GM23338 (cell line): ENCODE results near the gene KBTBD12. TPM values are rescaled to one million over a fixed set of nuclear protein-coding genes. Genes with fewer than 3 reads are reported as not detected.

Experiments used
- ATAC-seq: fragments of 200-7000 bp; cut with Tn5 transposase; 3 replicates; pipeline ENCODE4 v1.9.1; 2020
- DNase-seq: peaks from one replicate; pipeline ENCODE4 v3.0.0-alpha.2; 2015; ENCODE audit warnings: low spot score
- H2AFZ ChIP-seq: fragments of 200-600 bp; sonication (generic); 2 replicates; pipeline ENCODE4 v1.8.0; 2016; ENCODE audit warnings: antibody characterized with exemption, mild to moderate bottlenecking, moderate library complexity
- H3F3A ChIP-seq: fragments of 200-600 bp; sonication (generic); replicated peaks from 2 replicates; pipeline ENCODE4 v1.8.0; 2017; ENCODE audit warnings: antibody characterized with exemption, mixed run types, low read depth
- H3K27ac ChIP-seq: fragments of 200-600 bp; sonication (generic); 2 replicates; pipeline ENCODE4 v1.6.1; 2016; ENCODE audit warnings: low read depth
- H3K27me3 ChIP-seq: fragments of 200-600 bp; sonication (generic); 2 replicates; pipeline ENCODE4 v1.8.0; 2016; ENCODE audit warnings: mild to moderate bottlenecking, mixed run types, moderate library complexity; ENCODE audit not compliant: insufficient read depth
- H3K36me3 ChIP-seq: fragments of 200-600 bp; sonication (generic); 2 replicates; pipeline ENCODE4 v1.8.0; 2016; ENCODE audit warnings: mild to moderate bottlenecking; ENCODE audit not compliant: insufficient read depth
- H3K4me1 ChIP-seq: fragments of 200-600 bp; sonication (generic); 2 replicates; pipeline ENCODE4 v1.8.0; 2016; ENCODE audit warnings: mild to moderate bottlenecking, moderate library complexity; ENCODE audit not compliant: insufficient read depth
- H3K4me2 ChIP-seq: fragments of 200-600 bp; sonication (generic); 2 replicates; pipeline ENCODE4 v1.7.1; 2017; ENCODE audit warnings: mixed run types
- H3K4me3 ChIP-seq: fragments of 200-600 bp; sonication (generic); 2 replicates; pipeline ENCODE4 v1.6.1; 2016; ENCODE audit warnings: mixed run types
- H3K79me2 ChIP-seq: fragments of 200-600 bp; sonication (generic); replicated peaks from 2 replicates; pipeline ENCODE4 v1.8.0; 2017; ENCODE audit warnings: mild to moderate bottlenecking; ENCODE audit not compliant: insufficient read depth
- H3K9me2 ChIP-seq: fragments of 200-600 bp; sonication (generic); 2 replicates; pipeline ENCODE4 v1.8.0; 2017; ENCODE audit not compliant: insufficient read depth
- H4K20me1 ChIP-seq: fragments of 200-600 bp; sonication (generic); replicated peaks from 2 replicates; pipeline ENCODE4 v1.8.0; 2017; ENCODE audit warnings: mild to moderate bottlenecking; ENCODE audit not compliant: insufficient read depth
- H3K27ac Mint-ChIP-seq: 2 replicates; pipeline ENCODE4 v1.8.0; 2020; ENCODE audit warnings: inconsistent platforms, mild to moderate bottlenecking, moderate library complexity, mixed read lengths
- H3K27me3 Mint-ChIP-seq: 3 replicates; pipeline ENCODE4 v1.8.0; 2022; ENCODE audit warnings: low read depth, mild to moderate bottlenecking, moderate library complexity, mixed read lengths, inconsistent platforms; ENCODE audit not compliant: insufficient read depth, poor library complexity
- H3K36me3 Mint-ChIP-seq: 3 replicates; pipeline ENCODE4 v1.8.0; 2021; ENCODE audit warnings: low read depth, mild to moderate bottlenecking, inconsistent platforms, moderate library complexity, mixed read lengths
- H3K4me1 Mint-ChIP-seq: 3 replicates; pipeline ENCODE4 v1.8.0; 2020; ENCODE audit warnings: mild to moderate bottlenecking, inconsistent platforms, mixed read lengths
- H3K4me3 Mint-ChIP-seq: 3 replicates; pipeline ENCODE4 v1.8.0; 2021; ENCODE audit warnings: moderate library complexity, mild to moderate bottlenecking, inconsistent platforms, mixed read lengths
- H3K9me3 Mint-ChIP-seq: 3 replicates; pipeline ENCODE4 v1.8.0; 2020; ENCODE audit warnings: moderate library complexity, mild to moderate bottlenecking, inconsistent platforms, mixed read lengths
- CREB1 ChIP-seq: fragments of 250-450 bp; sonication (Bioruptor Pico); IDR thresholded peaks from 2 replicates; pipeline ENCODE4 v1.5.0; 2020; ENCODE audit warnings: low read depth, mild to moderate bottlenecking, moderate library complexity
- CTCF ChIP-seq, 2 experiments: fragments of 200-600 bp in 1 of 2; sonication (generic) in 1 of 2; conservative IDR thresholded peaks; 2 replicates each; pipeline versions ENCODE4 v1.5.1 to v1.6.1; 2016 to 2017; ENCODE audit warnings: antibody characterized with exemption in 2 of 2, low read depth in 2 of 2, mild to moderate bottlenecking in 2 of 2, moderate library complexity in 1 of 2
- EZH2phosphoT487 ChIP-seq: fragments of 200-600 bp; sonication (generic); IDR thresholded peaks from one replicate; pipeline ENCODE4 v1.8.1; 2018; ENCODE audit warnings: antibody characterized with exemption; ENCODE audit not compliant: unreplicated experiment
- JUNB ChIP-seq: IDR thresholded peaks from one replicate; pipeline ENCODE4 v1.6.1; 2016; ENCODE audit warnings: antibody characterized with exemption; ENCODE audit not compliant: unreplicated experiment
- ZNF114 ChIP-seq: fragments of 250-450 bp; sonication (Bioruptor Pico); IDR thresholded peaks from 2 replicates; pipeline ENCODE4 v1.5.0; 2020; ENCODE audit warnings: mild to moderate bottlenecking, moderate library complexity
- polyA plus RNA-seq: library from polyadenylated mRNA; unstranded; fragments of >200 nt; fragmentation: Nextera tagmentation; extraction: Ambion mirVana; gene quantifications from 2 replicates; pipeline ENCODE4 v1.2.1, GENCODE V29; 2016
- total RNA-seq: library from RNA; depleted of rRNA; stranded (reverse); fragments of >200 nt; shearing (Covaris generic); gene quantifications from 2 replicates; pipeline ENCODE4 v1.2.3, GENCODE V29; 2014
- TF ChIP-seq, protein P1 (sequence below): fragments of 250-450 bp; sonication (Bioruptor Pico); IDR thresholded peaks from 2 replicates; pipeline ENCODE4 v1.5.0; 2020; ENCODE audit warnings: mild to moderate bottlenecking, moderate library complexity

KBTBD12 gene
- total and polyA plus RNA-seq, 2 experiments from 2014 or later: 0.53 to 0.69 TPM

DNA sequence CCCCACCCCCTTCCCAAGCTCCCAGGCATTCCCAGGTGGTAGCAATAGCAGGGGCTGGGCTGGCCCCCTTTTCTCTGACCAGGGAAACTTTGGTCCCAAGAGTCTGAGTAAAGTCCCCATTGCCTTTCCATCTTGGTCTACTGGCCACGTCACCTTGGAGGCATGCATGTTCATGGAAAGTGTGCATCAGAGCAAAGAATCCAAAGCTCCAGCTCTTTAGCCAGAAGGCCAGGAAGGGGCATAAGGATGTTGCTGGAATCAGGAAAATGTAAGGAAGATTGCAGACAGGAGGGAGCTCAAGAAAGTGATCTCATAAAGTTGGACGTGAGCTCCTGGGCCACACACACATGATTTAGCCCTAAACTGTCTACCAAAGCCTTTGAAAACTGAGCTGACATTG lies 63.6 kb downstream of the KBTBD12 start:
- H3F3A ChIP-seq: no peaks in the 10 kb centered on the region
- H3K27ac ChIP-seq: no peak overlapping the region
- no peak overlapping the region for H3K4me2 ChIP-seq
- no peak for TF ChIP-seq ZNF114 (CRISPR knock-in tag)
- no peak overlapping the region for H3K4me3 ChIP-seq
- no peak overlapping the region for H3K4me3 Mint-ChIP-seq
- no peaks in the 10 kb centered on the region for H3K4me1 ChIP-seq
- DNase-seq (no peak), ATAC-seq (no peak)
- H3K79me2 ChIP-seq: no peaks in the 10 kb centered on the region
- H4K20me1 ChIP-seq: no peaks in the 10 kb centered on the region
- no peak overlapping the region for H2AFZ ChIP-seq
- no peak overlapping the region for H3K27ac Mint-ChIP-seq
- peaks cover 2% of the 10 kb centered on the region for H3K27me3 Mint-ChIP-seq
- no peaks in the 10 kb centered on the region for H3K36me3 Mint-ChIP-seq
- H3K36me3 ChIP-seq: no peaks in the 10 kb centered on the region
- H3K9me3 Mint-ChIP-seq: no peaks in the 10 kb centered on the region
- H3K27me3 ChIP-seq: no peaks in the 10 kb centered on the region
- 0 out of 3 replicates have a peak, but pooled peaks cover 3% of the 10 kb centered on the region for H3K4me1 Mint-ChIP-seq
- 0 out of 2 replicates have a peak, but pooled peaks cover 4% of the 10 kb centered on the region for H3K9me2 ChIP-seq

- ATAC-seq (no peak), DNase-seq (no peak)
- Histone ChIP-seq H2AFZ (no peak overlapping the region), H3K4me1 (no peaks in the 10 kb centered on the region), H3K4me3 (no peak overlapping the region), H3K4me2 (no peak overlapping the region), H3K9me2 (0 out of 2 replicates have a peak, but pooled peaks cover 8% of the 10 kb centered on the region), H4K20me1 (no peaks in the 10 kb centered on the region), H3K27ac (no peak overlapping the region), H3K79me2 (no peaks in the 10 kb centered on the region), H3F3A (no peaks in the 10 kb centered on the region), H3K27me3 (no peaks in the 10 kb centered on the region), H3K36me3 (no peaks in the 10 kb centered on the region)
- Mint-ChIP-seq H3K4me3 (no peak overlapping the region), H3K9me3 (no peaks in the 10 kb centered on the region), H3K27ac (no peak overlapping the region), H3K36me3 (no peaks in the 10 kb centered on the region), H3K4me1 (0 out of 3 replicates have a peak, but pooled peaks cover 3% of the 10 kb centered on the region), H3K27me3 (peaks cover 2% of the 10 kb centered on the region)
- TF ChIP-seq ZNF114 (CRISPR knock-in tag): no peak
These were observed 64.4 kb downstream of the KBTBD12 start for GRCh38 chr3:127979473-127979872.

DNA sequence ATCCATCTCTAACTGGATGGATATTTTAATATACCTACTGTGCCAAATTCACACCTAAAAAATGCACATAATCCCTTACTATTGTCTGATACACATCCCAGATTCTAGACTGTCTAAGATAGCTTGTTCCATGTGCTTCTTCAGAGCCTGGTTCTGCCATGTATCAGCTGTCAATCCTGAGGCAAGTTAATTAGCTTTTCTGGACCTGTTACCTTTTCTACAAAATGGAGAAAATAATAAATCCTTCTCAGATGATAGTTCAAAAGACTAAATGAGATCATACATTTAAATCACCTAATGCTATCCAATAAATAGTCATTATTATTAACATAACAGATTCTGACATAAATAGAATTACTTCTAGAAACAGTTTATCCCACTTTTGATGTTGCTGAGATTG lies 66.1 kb downstream of the KBTBD12 start:
- no peaks in the 10 kb centered on the region for H3K36me3 ChIP-seq
- no peak overlapping the region for H3K27ac Mint-ChIP-seq
- no peaks in the 10 kb centered on the region for H3F3A ChIP-seq
- H3K9me2 ChIP-seq: 0 out of 2 replicates have a peak, but pooled peaks cover 8% of the 10 kb centered on the region
- no peak overlapping the region for H3K4me3 ChIP-seq
- no peaks in the 10 kb centered on the region for H3K27me3 ChIP-seq
- ATAC-seq (no peak), DNase-seq (no peak)
- H4K20me1 ChIP-seq: no peaks in the 10 kb centered on the region
- TF ChIP-seq CTCF (conservative IDR thresholded peaks at IDR 0.05; ENCODE audit: low read depth in 2 of 2) (no peak), ZNF114 (CRISPR knock-in tag) (no peak), CREB1 (CRISPR knock-in tag) (no peak), EZH2phosphoT487 (no peak), JUNB (no peak)
- TF ChIP-seq, protein P1, sequence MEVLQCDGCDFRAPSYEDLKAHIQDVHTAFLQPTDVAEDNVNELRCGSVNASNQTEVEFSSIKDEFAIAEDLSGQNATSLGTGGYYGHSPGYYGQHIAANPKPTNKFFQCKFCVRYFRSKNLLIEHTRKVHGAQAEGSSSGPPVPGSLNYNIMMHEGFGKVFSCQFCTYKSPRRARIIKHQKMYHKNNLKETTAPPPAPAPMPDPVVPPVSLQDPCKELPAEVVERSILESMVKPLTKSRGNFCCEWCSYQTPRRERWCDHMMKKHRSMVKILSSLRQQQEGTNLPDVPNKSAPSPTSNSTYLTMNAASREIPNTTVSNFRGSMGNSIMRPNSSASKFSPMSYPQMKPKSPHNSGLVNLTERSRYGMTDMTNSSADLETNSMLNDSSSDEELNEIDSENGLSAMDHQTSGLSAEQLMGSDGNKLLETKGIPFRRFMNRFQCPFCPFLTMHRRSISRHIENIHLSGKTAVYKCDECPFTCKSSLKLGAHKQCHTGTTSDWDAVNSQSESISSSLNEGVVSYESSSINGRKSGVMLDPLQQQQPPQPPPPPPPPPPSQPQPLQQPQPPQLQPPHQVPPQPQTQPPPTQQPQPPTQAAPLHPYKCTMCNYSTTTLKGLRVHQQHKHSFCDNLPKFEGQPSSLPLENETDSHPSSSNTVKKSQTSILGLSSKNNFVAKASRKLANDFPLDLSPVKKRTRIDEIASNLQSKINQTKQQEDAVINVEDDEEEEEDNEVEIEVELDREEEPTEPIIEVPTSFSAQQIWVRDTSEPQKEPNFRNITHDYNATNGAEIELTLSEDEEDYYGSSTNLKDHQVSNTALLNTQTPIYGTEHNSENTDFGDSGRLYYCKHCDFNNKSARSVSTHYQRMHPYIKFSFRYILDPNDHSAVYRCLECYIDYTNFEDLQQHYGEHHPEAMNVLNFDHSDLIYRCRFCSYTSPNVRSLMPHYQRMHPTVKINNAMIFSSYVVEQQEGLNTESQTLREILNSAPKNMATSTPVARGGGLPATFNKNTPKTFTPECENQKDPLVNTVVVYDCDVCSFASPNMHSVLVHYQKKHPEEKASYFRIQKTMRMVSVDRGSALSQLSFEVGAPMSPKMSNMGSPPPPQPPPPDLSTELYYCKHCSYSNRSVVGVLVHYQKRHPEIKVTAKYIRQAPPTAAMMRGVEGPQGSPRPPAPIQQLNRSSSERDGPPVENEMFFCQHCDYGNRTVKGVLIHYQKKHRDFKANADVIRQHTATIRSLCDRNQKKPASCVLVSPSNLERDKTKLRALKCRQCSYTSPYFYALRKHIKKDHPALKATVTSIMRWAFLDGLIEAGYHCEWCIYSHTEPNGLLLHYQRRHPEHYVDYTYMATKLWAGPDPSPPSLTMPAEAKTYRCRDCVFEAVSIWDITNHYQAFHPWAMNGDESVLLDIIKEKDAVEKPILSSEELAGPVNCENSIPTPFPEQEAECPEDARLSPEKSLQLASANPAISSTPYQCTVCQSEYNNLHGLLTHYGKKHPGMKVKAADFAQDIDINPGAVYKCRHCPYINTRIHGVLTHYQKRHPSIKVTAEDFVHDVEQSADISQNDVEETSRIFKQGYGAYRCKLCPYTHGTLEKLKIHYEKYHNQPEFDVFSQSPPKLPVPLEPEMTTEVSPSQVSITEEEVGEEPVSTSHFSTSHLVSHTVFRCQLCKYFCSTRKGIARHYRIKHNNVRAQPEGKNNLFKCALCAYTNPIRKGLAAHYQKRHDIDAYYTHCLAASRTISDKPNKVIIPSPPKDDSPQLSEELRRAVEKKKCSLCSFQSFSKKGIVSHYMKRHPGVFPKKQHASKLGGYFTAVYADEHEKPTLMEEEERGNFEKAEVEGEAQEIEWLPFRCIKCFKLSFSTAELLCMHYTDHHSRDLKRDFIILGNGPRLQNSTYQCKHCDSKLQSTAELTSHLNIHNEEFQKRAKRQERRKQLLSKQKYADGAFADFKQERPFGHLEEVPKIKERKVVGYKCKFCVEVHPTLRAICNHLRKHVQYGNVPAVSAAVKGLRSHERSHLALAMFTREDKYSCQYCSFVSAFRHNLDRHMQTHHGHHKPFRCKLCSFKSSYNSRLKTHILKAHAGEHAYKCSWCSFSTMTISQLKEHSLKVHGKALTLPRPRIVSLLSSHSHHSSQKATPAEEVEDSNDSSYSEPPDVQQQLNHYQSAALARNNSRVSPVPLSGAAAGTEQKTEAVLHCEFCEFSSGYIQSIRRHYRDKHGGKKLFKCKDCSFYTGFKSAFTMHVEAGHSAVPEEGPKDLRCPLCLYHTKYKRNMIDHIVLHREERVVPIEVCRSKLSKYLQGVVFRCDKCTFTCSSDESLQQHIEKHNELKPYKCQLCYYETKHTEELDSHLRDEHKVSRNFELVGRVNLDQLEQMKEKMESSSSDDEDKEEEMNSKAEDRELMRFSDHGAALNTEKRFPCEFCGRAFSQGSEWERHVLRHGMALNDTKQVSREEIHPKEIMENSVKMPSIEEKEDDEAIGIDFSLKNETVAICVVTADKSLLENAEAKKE (CRISPR knock-in tag): no peak
- H3K79me2 ChIP-seq: no peaks in the 10 kb centered on the region
- H3K4me3 Mint-ChIP-seq: no peak overlapping the region
- H3K4me1 Mint-ChIP-seq: 0 out of 3 replicates have a peak, but pooled peaks cover 3% of the 10 kb centered on the region
- no peak overlapping the region for H3K4me2 ChIP-seq
- H3K4me1 ChIP-seq: no peaks in the 10 kb centered on the region
- no peak overlapping the region for H3K27ac ChIP-seq
- H3K36me3 Mint-ChIP-seq: no peaks in the 10 kb centered on the region
- no peak overlapping the region for H2AFZ ChIP-seq
- H3K27me3 Mint-ChIP-seq: peaks cover 4% of the 10 kb centered on the region
- no peaks in the 10 kb centered on the region for H3K9me3 Mint-ChIP-seq
